Germinal center (tissue), 1 donor: ENCODE measurements around the gene SP2.

ENCODE experiments used
- DNase-seq: peaks from one replicate; pipeline ENCODE4 v3.0.0; 2012; ENCODE audit warnings: mixed read lengths, low spot score

The SP2 gene

DNA sequence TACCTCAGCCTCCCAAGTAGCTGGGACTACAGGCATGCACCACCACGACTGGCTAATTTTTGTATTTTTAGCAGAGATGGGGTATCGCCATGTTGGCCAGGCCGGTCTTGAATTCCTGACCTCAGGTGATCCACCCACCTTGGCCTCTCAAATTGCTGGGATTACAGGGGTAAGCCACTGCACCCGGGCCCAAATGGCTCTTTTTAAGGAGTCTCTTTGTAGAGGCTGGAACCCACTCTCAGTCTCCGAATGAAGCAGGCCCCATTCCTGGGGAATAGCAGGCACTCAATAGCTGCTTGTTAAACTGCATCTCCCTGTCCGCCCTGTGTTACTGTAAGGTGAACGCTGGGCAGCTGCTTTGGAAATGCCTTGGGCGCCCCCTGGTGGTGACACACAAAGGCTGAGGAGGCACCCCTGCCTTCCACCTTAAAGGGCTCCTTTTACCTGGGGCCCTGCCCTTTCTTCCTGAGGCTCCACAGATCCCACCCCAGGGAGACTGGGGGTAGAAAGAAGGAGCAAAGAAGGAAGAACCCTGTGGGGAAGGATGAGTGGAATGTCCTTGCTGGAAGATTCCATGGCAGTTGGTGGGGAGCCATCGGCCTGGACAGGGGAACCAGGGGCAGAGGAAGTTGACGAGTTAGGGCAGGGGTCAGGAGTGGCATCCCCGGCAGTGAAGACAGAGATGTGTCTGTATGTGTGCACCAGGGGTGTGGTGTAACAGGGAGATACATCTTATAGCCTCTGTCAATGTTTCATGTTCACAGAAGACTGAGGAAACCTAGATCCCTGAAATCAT, 6.1 kb upstream of the SP2 start:
- DNase-seq: peak; percentile 74

DNA sequence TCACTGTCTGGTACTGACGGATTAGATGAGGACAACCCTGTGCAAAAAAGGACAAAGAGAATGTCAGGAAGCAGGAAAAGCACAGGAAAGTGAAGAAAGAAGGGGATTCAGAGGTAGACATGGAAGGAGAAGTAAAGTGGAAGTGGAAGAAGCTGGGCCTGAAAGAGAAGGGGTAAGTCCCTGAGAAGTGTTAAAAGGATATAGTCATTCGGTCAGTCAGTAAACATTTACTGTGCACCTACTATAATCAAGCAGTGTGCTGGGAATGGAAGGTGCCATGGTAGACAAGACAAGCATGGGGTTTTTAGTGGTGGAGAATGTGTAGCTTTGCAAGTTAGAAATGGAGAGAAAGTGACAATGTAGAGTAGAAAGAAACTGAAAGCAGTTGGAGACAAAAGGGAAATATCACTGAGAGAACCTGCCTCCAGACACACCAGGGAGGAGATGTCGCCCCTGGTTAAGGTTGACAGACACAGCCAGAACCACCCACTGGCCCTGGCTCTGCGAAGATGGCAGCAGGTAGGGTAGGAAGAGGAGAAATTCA, 4.4 kb upstream of the SP2 start:
- DNase-seq: no peak

DNA sequence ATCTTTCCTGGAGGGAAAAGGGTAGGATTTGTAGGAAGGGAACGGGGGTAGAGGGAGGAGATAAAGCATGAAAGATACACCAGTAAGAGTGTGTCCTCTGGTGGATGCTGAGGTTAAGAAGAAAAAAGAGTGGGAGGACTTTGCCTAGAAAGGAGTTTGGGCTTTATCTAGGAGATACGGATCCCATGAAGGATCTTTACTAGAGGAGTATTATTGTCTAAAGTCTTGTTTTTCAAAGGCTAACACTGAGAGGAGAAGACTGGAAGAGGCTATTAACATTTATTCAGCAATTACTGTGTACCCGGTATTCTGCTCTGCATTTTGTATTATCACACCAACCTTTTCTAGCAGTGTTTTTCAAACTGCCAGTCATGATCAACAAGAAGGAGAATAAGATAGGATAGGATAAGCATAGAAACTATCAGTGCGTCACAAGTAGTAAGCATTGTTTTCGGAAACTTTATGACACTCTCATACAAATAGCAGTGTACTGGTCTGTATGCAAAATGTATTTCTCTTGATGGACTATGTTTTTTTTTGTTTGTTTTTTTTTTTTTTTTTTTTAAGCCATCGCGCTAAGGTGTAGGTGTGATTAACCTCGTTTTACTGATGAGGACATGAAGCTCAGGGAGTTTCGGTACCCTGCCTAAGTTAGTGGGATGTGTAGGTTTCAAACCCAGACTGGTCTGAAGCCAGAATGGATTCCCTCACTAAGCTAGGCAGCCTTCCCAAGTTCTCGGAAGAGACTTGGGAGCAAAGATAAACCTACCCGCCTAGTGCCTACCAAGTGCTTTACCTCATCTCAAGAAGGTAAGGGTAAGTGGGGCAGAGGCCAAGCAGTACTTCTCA, 1.3 kb upstream of the SP2 start:
- DNase-seq: no peak

DNA sequence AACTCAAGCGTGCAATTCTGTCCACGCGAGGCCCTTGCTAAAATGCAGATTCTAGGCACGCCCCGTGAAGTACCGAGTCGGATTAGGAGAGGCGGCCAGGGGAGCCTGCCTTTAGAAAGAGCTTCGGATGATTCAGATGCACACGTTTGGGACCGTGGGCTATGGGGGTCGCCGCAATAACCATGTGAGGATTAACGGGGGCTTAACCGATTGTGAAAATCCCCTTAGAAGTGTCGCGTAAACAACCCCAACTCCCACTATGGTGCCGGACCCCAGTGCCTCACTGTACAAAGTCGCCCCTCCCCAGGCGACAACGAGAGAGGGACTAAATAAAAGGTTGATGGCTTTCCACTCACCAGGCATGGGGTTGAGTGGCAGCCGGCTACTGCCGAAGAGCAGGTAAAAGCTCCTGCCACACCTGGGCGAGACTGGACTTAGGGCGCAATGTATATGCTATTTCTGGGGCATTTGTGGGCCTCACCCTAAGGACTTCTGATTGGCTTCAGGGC, 635 bp upstream of the SP2 start:
- DNase-seq: no peak

DNA sequence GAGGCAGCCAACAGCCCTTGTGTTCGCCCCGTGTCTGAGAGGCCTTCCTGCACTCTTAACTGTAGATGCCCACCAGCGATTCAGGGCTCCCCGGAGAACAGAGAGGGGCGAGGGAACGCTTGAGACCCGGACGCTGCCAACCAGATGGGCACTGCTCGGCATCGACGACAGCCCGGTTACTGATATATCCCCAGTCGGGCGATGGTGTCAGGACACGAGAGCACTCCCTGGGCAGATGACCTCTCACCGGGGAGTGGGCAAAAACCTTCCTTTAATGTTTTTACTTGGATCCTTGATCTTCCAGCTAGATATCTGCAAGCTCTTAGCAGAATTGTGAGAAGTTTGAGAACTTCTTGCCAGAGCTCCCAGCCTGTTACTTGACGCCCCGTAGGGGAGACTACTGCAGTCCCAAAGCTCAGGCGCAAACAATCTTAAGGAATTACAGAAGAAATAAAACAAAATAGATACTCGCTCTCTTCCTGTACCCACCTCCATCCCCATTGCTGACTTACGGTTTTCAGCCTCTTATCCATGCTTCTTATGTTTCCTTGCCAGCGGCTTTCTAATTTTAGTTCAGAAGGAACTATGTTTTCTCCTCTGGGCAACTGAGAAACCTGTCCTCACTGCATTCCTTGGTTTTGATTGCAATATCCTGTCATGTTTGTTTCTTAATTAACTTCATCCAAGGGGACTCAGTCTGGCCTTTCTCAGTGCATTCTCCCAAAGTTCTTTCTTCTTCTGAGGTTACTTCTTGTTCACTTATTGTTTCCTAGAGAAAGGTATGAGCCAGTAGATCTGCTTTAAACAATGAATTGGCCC, 845 bp downstream of the SP2 start:
- no peak for DNase-seq

DNA sequence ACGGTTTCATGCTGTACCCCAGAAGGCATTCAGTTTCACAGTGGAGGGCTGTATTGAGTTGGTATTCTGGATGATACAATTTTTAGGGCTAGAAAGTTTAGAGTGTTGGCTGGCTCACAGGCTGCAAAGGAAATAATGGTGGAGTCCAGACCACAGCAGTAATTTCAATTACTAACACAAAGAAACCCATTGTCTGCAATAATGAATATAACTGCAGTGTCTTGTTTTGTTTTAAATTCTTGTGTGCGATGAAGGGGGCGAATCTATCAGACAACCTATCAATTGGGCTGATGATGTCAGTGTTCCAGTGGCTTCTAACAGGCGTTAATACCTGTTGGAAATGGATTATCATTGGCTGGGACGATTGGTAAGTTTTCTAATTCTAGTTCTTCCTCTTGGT, 1.5 kb downstream of the SP2 start:
- no peak for DNase-seq

DNA sequence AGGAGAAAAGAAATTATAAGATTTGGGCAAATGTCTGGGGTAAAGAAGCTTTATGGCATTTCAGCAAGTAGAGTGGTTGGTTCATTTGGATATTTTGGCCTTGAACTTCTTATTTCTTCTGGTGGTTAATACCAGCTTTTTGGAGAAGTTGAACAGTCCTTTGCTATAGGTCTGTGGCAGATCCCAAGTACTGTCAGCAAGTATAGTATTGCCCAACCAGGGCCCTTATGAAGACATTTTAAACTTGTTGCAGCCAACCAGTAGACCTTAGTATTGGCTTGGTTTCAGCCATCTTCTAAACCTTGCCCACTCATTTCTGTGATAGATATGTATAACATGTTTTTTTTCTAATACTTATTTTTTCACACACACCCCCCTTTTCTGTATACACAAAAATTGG, 2.2 kb downstream of the SP2 start:
- DNase-seq: no peak

DNA sequence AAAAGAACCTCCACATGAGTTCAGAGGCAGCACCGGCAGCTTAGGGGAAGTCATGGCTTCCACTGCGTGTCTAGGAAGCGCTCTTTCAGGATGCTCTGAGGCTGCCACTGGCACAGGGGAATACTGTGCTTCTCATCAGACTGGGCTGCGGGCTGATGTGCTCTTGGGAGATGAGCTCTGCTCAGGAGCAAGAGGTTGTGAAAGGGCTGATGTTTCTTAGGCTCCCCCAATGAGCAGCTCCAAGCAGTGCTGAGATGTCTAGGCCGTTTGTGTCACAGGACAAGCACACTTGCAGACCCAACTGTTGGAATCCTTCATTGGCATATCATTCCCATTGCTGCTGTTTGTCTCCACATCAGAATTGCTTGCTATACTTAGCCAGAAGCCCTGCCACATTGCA, 3.6 kb downstream of the SP2 start:
- DNase-seq: no peak

DNA sequence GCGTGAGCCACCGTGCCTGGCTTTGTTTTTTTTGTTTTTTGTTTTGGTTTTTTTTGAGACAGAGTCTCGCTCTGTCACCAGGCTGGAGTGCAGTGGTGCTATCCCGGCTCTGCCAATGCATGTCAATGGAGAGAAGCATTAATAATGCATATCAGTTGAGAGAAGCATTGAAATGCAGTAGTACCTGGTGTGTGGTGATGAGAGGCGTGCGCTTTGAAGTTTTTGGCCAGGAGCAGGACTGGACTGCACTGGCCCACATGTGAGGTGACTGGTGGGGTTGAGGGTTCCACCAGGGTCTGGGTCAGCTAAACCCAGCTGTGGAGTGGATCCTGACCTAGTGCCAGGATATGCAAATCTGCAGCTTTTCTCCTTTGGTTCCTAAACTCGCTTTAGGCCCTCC, 5.4 kb downstream of the SP2 start:
- DNase-seq: no peak

DNA sequence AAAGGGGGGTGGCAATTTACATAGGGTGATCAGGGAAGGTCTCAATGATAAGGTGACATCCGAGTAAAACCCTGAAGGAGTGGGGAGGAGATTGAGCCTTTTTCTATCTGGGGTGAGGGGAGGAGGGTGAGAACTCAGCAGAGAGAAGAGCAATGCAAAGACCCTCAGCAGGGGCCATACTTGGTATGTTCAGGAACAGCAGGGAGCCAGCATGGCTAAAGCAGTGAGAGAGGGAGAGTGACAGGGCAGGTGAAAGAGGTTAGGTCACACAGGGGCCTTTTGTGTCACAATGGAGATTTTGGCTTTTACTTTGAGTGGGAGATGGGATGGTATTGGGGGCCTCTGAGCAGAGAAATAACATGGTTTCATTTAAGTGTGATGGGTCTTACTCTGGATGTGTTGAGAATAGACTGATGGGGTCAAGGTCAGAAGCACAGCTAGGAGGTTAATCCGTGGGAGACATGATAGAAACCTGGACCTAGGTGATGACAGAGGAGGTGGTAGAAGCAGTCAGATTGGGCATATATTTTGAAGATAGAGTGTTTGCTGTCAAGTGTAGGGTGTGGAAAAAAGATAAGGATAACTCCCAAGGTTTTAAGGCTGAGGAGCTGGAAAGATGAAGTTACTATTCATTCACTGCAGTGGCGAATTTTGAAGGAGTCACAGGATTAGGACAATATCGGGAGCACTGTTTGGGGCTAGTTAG, 6.2 kb downstream of the SP2 start:
- DNase-seq: no peak

DNA sequence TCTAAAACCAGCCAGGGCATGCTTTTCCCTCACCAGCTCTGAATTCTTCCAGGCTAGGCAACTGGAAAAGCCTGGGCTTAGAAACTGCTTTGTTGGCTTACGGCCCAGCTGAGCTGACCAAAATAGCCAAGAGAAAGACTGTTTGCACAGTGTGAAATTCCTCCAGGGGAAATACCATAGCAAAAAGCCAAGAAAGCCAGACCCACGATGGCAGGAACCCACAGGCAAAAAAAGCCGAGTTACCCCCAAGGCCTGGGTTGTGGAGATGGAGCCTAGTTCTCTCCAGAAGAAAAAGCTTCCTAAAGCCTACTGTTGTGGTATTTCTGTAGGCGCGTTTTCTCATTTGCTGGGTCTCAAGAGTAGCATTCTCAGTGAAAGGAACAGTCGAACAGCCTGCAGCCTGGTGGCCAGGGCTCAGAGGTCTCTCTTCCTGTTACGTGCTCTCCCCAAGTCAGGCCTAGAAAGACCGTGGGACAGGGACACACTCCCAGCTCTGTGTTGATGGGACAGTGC, 9.2 kb downstream of the SP2 start:
- no peak for DNase-seq

DNA sequence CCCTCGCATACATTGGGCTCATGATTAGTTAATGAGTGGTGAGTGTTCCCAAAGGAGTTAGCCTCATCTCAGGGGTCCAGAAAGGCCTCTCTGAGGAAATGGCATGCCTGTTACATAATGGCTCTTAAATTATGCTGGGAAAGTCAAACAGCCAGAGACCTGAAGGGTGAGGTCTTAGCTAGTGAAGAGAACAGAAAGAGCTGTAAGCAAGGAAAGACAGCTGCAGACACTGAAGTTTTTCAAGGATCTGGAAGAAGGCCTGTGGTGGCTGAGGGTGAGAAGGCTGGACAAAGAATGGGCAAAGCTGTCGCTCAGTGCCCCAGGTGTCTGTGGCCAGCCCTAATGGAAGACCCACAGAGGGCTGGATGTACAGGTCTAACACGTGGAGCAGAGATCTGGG, 10.4 kb downstream of the SP2 start:
- no peak for DNase-seq

DNA sequence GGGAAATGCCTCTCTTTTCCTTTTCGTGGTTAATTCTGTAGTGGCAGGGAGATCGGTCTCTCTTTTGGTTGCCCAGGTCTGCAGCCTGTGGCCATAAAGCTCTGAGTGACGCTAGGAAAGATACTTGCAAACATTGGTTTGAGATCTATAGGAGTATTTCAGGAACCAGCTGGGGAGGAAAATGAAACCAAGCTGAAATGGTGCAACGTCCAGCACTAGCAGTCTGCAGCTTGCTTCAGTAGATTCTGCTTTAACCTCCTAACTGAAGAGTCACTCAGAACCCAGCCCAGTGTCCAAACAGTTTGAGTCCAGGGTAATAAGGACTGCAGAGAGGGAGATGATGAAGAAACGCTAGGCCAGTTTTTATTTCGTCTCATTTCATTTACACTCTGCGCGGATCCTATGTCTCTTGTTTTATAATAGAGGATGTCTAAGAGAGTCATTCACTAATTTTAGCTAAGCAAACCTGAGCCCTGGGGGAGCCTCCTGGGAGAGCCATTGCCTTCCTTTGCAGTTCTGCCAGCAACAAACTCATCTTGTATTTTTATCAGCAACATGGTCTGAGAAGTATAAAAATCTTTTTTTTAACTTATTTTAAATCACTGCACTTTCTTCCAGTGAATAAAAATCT, 12.0 kb downstream of the SP2 start:
- DNase-seq: no peak

DNA sequence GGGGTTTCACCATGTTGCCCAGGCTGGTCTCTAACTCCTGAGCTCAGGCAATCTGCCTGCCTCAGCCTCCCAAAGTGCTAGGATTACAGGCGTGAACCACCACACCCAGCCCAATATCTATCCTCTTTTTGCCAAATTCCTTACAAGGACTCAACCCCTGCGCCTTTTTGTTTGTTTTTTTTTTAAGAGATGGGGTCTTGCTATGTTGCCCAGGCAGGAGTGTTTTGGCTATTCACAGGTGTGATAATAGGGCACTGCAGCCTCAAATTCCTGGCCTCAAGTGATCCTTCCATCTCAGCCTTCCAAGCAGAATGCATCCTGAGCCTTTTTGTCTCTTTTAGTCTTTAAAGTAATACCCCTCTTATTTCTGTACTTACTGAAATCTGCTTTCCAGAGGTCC, 17.0 kb downstream of the SP2 start:
- no peak for DNase-seq

DNA sequence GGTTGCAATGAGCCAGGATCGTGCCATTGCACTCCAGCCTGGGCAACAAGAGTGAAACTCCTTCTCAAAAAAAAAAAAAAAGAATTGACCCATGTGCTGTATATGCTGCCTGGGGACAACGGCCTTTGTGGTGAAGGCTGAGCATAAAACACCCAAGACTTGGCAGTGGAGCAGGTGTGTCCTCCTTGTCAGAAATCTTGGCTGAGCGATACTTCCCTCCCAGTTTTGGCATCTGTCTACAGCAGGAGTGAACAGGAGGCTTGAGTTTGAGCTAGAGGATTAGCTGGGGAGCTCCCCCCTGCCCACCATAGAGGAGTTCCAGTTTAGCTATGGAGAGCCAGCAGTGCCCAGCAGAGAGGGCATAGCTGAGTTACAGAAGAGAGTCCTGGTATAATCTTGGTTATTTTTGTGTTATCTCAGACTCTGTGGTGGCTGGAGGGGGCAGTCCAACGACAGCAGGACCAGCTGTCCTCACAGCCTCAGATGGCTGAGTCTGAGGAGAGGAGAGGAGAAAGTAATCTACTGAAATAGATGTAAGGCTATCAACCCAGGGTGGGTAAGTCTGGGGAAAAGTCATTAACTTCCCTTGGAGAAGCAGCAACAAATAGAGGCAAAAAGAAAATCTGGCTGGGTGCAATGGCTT, 18.4 kb downstream of the SP2 start:
- DNase-seq: no peak

DNA sequence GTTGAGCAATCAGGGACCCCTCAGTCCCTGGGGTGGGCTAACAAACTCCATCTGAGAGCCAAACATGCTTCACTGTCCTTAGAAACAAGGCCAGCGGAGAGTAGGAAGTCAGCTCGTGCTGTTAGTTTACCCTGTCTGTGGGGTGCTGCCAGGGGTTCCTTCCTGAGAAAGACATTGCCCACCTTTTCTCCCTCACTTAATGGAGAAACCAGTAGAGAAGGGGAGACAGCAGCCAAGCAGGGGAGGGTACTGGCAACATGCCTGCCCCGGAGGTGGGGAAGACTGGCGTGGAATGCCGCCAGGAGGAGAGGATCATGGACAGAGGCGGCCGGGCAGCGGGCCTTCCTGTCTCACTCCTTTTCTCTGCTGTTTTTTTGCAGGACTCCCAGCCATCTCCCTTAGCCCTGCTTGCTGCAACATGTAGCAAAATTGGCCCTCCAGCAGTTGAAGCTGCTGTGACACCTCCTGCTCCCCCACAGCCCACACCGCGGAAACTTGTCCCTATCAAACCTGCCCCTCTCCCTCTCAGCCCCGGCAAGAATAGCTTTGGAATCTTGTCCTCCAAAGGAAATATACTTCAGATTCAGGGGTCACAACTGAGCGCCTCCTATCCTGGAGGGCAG, 19.9 kb downstream of the SP2 start:
- DNase-seq: no peak

DNA sequence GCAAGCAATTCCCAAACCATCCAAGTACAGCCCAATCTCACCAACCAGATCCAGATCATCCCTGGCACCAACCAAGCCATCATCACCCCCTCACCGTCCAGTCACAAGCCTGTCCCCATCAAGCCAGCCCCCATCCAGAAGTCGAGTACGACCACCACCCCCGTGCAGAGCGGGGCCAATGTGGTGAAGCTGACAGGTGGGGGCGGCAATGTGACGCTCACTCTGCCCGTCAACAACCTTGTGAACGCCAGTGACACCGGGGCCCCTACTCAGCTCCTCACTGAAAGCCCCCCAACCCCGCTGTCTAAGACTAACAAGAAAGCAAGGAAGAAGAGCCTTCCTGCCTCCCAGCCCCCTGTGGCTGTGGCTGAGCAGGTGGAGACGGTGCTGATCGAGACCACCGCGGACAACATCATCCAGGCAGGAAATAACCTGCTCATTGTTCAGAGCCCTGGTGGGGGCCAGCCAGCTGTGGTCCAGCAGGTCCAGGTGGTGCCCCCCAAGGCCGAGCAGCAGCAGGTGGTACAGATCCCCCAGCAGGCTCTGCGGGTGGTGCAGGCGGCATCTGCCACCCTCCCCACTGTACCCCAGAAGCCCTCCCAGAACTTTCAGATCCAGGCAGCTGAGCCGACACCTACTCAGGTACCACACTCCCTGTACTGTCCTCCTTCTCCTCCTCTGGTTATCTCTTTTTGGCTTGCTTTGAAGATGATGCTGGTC, 20.6 kb downstream of the SP2 start:
- no peak for DNase-seq

DNA sequence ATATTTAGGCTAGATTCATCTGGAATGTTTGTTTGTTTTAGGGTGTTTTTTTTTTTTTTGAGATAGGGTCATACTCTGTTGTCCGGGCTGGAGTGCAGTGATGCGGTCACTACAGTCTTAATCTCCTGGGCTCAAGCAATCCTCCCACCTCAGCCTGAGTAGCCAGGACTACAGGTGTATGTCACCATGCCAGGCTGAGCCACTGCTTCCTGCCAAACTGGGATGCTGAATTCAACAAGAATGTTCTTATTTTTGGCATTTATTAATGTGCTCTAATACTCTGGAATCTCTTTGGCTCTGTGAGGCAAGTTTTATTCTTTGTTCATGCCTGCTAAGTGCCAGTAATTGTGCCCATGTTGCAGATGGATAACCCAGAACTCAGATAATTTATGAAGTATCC, 21.5 kb downstream of the SP2 start:
- no peak for DNase-seq

DNA sequence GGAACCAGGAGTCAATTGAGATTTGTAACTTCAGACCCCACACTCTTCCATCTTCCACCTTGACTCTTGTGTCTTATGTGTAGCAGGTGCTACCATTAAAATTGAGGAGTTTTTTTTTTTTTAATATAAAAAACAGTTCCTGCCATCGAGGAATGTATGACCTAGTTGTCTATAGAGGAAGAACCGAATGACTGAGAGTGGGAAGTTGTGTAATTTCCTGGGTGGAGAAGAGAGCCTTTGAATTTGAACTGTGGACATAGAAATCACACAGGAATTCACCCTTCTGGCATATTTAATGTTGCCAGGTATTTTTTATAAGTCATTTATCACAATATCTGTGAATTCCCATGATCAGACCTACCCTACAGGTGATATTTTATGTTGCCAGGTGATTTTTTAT, 22.0 kb downstream of the SP2 start:
- DNase-seq: no peak
